HEK293 (cell line): ENCODE data around the gene CAMSAP3.
A peak's percentile ranks its signal among the peaks of the same experiment; 100 is the strongest.

Experiments
- BCL6B ChIP-seq: fragments of 450-650 bp; formaldehyde crosslinking; IDR thresholded peaks from 2 replicates; pipeline ENCODE4 v1.5.1; 2017; ENCODE audit warnings: missing biosample characterization, missing genetic modification characterization
- HIC1 ChIP-seq: fragments of 450-650 bp; formaldehyde crosslinking; IDR thresholded peaks from 2 replicates; pipeline ENCODE4 v1.5.1; 2016; ENCODE audit warnings: missing biosample characterization, missing genetic modification characterization
- IKZF3 ChIP-seq: fragments of 450-650 bp; IDR thresholded peaks from 2 replicates; pipeline ENCODE4 v1.5.0; 2018; ENCODE audit warnings: missing biosample characterization, mild to moderate bottlenecking, missing genetic modification characterization, moderate library complexity
- INSM2 ChIP-seq: fragments of 450-650 bp; formaldehyde crosslinking; IDR thresholded peaks from 2 replicates; pipeline ENCODE4 v1.5.1; 2016; ENCODE audit warnings: missing biosample characterization, missing genetic modification characterization
- KLF16 ChIP-seq: fragments of 450-650 bp; formaldehyde crosslinking; IDR thresholded peaks from 2 replicates; pipeline ENCODE4 v1.5.1; 2017; ENCODE audit warnings: missing biosample characterization, missing genetic modification characterization
- KLF8 ChIP-seq: fragments of 450-650 bp; formaldehyde crosslinking; IDR thresholded peaks from 2 replicates; pipeline ENCODE4 v1.5.1; 2016; ENCODE audit warnings: missing biosample characterization, missing genetic modification characterization
- OSR2 ChIP-seq: fragments of 450-650 bp; formaldehyde crosslinking; IDR thresholded peaks from 2 replicates; pipeline ENCODE4 v1.5.1; 2016; ENCODE audit warnings: missing biosample characterization, missing genetic modification characterization
- PRDM10 ChIP-seq: fragments of 450-650 bp; formaldehyde crosslinking; IDR thresholded peaks from 2 replicates; pipeline ENCODE4 v1.5.1; 2016; ENCODE audit warnings: missing biosample characterization, missing genetic modification characterization
- SP7 ChIP-seq: fragments of 450-650 bp; formaldehyde crosslinking; IDR thresholded peaks from 2 replicates; pipeline ENCODE4 v1.5.1; 2016; ENCODE audit warnings: missing biosample characterization, missing genetic modification characterization
- ZBTB26 ChIP-seq: fragments of 450-650 bp; formaldehyde crosslinking; optimal IDR thresholded peaks from 2 replicates; pipeline ENCODE3; 2016; ENCODE audit warnings: missing biosample characterization, mild to moderate bottlenecking, missing genetic modification characterization
- ZNF146 ChIP-seq: fragments of 450-650 bp; formaldehyde crosslinking; IDR thresholded peaks from 2 replicates; pipeline ENCODE4 v1.5.1; 2016; ENCODE audit warnings: missing biosample characterization, missing genetic modification characterization
- ZNF169 ChIP-seq: fragments of 450-650 bp; formaldehyde crosslinking; IDR thresholded peaks from 2 replicates; pipeline ENCODE4 v1.5.1; 2016; ENCODE audit warnings: missing biosample characterization, missing genetic modification characterization
- ZNF18 ChIP-seq: fragments of 450-650 bp; formaldehyde crosslinking; IDR thresholded peaks from 2 replicates; pipeline ENCODE4 v1.5.1; 2016; ENCODE audit warnings: missing biosample characterization, missing genetic modification characterization
- ZNF274 ChIP-seq, 2 experiments: fragments of 200-500 bp in 1 of 2; fragments of 450-650 bp in 1 of 2; sonication (Bioruptor generic) in 1 of 2; formaldehyde crosslinking in 1 of 2; IDR thresholded peaks; 2 replicates each; pipeline versions ENCODE4 v1.5.1 to v1.6.1; 2014 to 2016; ENCODE audit warnings: borderline replicate concordance in 1 of 2, inconsistent platforms in 1 of 2, low read length in 1 of 2, missing biosample characterization in 1 of 2, missing genetic modification characterization in 1 of 2
- ZNF324 ChIP-seq: fragments of 450-650 bp; formaldehyde crosslinking; IDR thresholded peaks from 2 replicates; pipeline ENCODE4 v1.5.1; 2016; ENCODE audit warnings: missing biosample characterization, missing genetic modification characterization
- ZNF398 ChIP-seq: fragments of 450-650 bp; formaldehyde crosslinking; IDR thresholded peaks from 2 replicates; pipeline ENCODE4 v1.5.1; 2017; ENCODE audit warnings: missing biosample characterization, missing genetic modification characterization
- ZNF449 ChIP-seq: fragments of 450-650 bp; formaldehyde crosslinking; IDR thresholded peaks from 2 replicates; pipeline ENCODE4 v1.5.1; 2017; ENCODE audit warnings: missing biosample characterization, mild to moderate bottlenecking, missing genetic modification characterization, moderate library complexity
- ZNF530 ChIP-seq: fragments of 450-650 bp; formaldehyde crosslinking; IDR thresholded peaks from 2 replicates; pipeline ENCODE4 v1.5.1; 2016; ENCODE audit warnings: low read depth, missing biosample characterization, missing genetic modification characterization
- ZNF621 ChIP-seq: fragments of 450-650 bp; formaldehyde crosslinking; IDR thresholded peaks from 2 replicates; pipeline ENCODE4 v1.5.1; 2017; ENCODE audit warnings: missing biosample characterization, missing genetic modification characterization
- ZSCAN16 ChIP-seq: fragments of 450-650 bp; formaldehyde crosslinking; IDR thresholded peaks from 2 replicates; pipeline ENCODE4 v1.5.1; 2016; ENCODE audit warnings: missing biosample characterization, missing genetic modification characterization
- ZSCAN4 ChIP-seq: fragments of 450-650 bp; formaldehyde crosslinking; IDR thresholded peaks from 2 replicates; pipeline ENCODE4 v1.5.1; 2017; ENCODE audit warnings: missing biosample characterization, missing genetic modification characterization

CAMSAP3 gene

GRCh38 chr19:7595466-7596133 lies at the start of gene CAMSAP3 (continued):
- no peak for TF ChIP-seq INSM2 (tag by site-specific recombination)
- no peak for TF ChIP-seq ZSCAN16 (tag by site-specific recombination)
- no peak for TF ChIP-seq BCL6B (tag by site-specific recombination)
- peak; percentile 77 for TF ChIP-seq ZNF398 (tag by site-specific recombination)
- no peak for TF ChIP-seq ZNF169
- TF ChIP-seq ZNF18, result no peak
- TF ChIP-seq PRDM10 (tag by site-specific recombination), result peak; percentile 86
- peak; percentile 70; the same call in 1 of the 2 replicates for TF ChIP-seq KLF8
- TF ChIP-seq ZNF449 (tag by site-specific recombination), result no peak
- TF ChIP-seq ZBTB26 (tag by site-specific recombination), result peak; percentile 87
- TF ChIP-seq ZNF530 (tag by site-specific recombination), result no peak
- TF ChIP-seq SP7, result 0 out of 2 replicates have a peak, but pooled peaks have one; percentile 35
- no peak for TF ChIP-seq ZNF146 (tag by site-specific recombination)
- TF ChIP-seq ZNF621 (tag by site-specific recombination), result no peak
- no peak for TF ChIP-seq KLF16
- 0 out of 2 replicates have a peak, but pooled peaks have one; percentile 28 for TF ChIP-seq HIC1 (tag by site-specific recombination)
- TF ChIP-seq ZNF324, result no peak
- TF ChIP-seq OSR2 (tag by site-specific recombination), result no peak
- TF ChIP-seq ZNF274 (IDR thresholded peaks at IDR 0.05; ENCODE audit: low read length), result no peak
- TF ChIP-seq ZNF274 (tag by site-specific recombination; IDR thresholded peaks at IDR 0.05; ENCODE audit: borderline replicate concordance), result no peak
- peak; percentile 49 for TF ChIP-seq ZSCAN4 (tag by site-specific recombination)
- no peak for TF ChIP-seq IKZF3 (tag by site-specific recombination)
- TF ChIP-seq, all 188 proteins: peak for 18
